GM21825 (cell line): ENCODE measurements around the gene NDUFS3.
A peak's percentile ranks its signal among the peaks of the same experiment; 100 is the strongest.
"Not testable (repeated sequence)": the region's sequence is repeated elsewhere in the genome, so short reads cannot be mapped to it uniquely, and the experiment has no call there.

ENCODE experiments used
- ATAC-seq: cut with Tn5 transposase; IDR thresholded peaks from one replicate; pipeline ENCODE4 v1.9.1; 2021; ENCODE audit warnings: mild to moderate bottlenecking, moderate library complexity; ENCODE audit not compliant: unreplicated experiment

The NDUFS3 gene

DNA sequence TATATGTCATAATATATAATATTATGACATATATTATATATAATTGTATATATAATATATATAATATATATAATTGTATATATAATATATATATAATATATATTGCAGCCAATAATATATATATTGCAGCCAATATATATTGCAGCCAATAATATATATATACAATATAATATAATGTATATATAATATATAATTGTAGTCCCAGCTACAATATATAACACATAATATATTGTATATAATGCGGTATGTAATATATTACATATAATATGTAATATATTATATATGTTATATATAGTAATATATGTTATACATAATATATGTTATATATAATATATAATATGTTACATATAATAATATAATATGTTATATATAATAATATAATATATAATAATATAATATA lies 20.2 kb upstream of the NDUFS3 start:
- no peak for ATAC-seq

DNA sequence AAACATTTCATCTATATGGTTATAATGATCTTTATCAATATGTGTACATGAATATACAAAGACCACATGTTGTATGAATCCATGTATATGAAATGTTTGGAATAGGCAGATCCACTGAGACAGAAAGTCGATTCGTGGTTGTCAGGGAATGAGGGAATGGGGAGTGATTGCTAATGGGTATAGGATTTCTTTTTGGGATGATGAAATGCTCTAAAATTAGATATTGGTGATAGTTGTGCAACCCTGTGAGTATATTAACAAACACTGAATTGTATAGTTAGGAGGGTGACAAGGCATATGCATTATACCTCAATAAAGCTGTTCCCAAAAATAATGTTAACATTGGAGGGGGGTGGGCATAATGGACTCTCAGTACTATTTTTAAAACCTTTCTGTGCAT lies 18.4 kb upstream of the NDUFS3 start:
- no peak for ATAC-seq

DNA sequence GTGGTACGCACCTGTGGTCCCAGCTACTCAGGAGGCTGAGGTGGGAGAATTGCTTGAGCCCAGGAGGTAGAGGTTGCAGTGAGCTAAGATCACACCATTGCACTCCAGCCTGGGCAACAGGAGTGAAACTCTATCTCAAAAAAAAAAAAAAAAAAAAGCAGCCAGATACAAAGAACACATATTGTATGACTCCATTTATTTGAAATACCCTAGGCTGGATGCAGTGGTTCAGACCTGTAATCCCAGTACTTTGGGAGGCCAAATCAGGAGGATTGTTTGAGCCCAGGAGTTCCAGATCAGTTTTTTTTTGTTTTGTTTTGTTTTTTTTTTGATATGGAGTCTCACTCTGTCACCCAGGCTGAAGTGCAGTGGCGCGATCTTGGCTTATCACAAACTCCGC lies 16.5 kb upstream of the NDUFS3 start:
- not testable (repeated sequence) for ATAC-seq

DNA sequence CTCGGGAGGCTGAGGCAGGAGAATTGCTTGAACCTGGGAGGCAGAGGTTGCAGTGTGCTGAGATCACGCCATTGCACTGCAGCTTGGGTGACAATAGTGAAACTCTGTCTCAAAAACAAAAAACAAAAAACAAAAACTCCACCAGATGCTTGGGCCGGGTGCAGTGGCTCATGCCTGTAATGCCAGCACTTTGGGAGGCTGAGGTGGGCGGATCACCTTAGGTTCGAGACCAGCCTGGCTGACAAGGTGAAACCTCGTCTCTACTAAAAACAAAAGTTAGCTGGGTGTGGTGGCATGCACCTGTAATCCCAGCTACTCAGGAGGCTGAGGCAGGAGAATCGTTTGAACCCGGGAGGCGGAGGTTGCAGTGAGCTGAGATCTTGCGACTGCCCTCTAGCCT lies 14.5 kb upstream of the NDUFS3 start:
- ATAC-seq, result not testable (repeated sequence)

DNA sequence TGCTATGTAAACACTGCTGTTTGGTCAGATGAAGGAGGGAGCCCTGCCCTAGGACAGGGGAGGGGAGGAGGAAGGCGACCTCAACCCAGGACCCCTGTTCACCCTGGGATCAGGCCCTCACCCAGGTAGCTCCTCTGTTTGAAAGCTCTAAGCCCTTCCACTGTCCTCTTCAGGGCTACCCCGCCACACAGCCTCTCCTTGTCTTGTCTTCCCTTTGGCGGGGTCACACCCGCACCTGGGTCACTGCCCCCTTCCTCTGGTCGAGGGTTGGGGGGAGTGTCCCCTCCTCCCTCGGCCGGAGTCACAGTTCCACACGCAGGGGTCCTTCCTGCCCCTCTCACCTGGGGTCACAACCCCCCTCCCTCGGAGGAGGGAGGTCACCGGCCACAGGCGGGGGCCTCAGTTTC lies 13.9 kb upstream of the NDUFS3 start:
- no peak for ATAC-seq

DNA sequence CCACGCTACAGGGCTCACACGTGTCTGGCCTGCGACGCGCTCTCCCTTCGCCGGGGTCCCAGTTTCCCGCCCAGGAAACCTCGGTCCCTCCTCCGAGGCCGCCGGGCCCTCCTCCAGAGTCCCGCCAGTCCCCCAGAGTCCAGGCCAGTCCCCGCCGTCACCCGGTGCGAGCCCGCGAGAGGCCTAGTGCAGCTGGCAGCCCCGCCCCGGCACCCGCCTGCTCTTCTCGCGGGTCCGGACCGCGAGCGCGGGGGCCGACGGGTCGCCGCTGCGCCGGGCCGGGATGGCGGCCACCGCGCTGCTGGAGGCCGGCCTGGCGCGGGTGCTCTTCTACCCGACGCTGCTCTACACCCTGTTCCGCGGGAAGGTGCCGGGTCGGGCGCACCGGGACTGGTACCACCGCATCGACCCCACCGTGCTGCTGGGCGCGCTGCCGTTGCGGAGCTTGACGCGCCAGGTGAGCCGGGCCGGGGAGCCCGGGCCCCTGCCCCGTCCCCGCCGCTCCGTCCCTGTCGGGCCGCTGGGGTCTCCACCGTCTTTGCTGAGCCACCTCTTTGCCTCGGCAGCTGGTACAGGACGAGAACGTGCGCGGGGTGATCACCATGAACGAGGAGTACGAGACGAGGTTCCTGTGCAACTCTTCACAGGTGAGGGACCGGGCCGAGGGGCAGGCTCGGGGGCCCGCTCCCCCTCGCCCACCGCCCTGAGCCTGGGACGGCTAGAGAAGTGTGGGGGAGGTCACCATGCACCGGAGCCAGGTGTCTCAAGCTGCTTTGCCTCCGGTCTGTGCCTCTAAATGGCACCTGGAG lies 13.3 kb upstream of the NDUFS3 start, which contains the start of gene PTPMT1:
TSS of gene PTPMT1 (plus strand) at position 260 of the 809 bp plus-strand sequence. CDS start at position 284, 24 bp downstream.
- ATAC-seq, result peak; percentile 81

DNA sequence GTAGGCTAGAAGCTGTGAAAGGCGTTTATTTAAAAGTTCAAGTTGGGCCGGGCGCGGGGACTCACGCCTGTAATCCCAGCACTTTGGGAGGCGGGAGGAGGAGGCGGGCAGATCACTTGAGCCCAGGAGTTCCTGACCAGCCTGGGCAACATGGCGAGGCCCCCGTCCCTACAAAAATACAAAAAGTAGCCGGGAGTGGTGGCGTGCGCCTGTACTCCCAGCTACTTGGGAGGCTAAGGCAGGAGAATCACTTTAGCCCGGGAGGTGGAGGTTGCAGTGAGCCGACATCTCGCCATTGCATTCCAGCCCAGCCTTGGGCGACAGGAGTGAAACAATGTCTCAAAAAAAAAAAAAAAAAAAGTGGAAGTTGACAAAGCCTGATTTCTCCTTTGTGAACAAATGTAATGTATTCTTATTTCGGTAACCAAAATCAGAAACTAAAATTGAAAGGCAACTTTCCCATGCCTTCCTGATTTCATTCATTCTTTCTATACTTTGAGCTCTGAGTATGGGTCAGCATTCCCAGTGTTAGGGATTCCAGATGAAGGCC lies 12.7 kb upstream of the NDUFS3 start:
- peak; percentile 6 for ATAC-seq

DNA sequence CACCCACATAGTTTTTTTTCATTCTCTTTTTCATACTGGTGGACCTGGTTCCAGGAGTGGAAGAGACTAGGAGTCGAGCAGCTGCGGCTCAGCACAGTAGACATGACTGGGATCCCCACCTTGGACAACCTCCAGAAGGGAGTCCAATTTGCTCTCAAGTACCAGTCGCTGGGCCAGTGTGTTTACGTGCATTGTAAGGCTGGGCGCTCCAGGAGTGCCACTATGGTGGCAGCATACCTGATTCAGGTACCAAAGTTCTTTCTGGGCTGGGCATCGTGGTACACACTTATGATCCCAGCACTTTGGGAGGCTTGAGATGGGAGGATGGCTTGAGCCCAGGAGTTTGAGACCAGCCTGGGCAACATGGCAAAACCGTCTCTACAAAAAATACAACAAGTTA lies 9.2 kb upstream of the NDUFS3 start:
- ATAC-seq, result no peak

DNA sequence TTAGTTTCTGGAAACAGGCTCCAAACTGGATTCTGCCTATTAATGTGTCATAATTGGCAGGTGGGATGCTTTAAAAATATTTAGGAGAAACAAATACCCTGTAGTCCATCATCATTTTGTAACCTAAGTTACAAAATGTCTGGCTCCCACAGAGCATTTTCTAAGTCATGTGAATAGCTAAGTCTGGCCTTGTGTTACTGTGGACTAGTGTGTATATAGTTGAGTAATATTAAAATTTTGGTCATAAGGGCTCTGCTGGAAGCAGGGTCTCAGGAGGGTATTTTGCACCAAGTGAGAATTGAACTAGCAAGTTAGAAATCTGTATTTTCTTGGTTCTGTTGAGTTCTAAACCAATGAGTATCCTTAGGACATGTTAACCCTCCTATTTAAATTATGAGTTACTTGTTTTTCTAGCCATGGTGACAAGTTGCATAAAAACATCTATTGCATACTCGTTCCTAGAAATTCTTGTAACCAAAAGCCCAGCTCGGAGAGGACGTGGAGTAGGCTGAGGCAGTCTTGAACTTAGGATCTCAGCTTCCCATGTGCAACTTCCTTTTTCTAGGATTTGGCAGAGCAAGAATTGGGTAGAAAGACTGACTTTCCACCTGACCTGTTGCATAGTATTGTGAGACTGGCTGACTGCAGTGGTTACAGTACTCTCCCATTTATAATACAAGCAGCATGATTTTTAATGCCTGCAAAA lies 8.1 kb upstream of the NDUFS3 start:
- ATAC-seq, result no peak

DNA sequence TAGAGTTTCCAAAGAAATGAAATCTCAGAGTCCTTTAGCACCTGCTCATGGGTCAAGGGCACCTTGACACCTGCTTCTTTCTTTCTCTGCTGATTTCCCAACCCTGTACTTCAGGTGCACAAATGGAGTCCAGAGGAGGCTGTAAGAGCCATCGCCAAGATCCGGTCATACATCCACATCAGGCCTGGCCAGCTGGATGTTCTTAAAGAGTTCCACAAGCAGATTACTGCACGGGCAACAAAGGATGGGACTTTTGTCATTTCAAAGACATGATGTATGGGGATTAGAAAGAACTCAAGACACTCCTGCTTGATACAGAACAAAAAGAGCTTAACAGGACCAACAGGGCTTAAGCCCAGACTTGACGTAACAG lies 7.5 kb upstream of the NDUFS3 start:
- no peak for ATAC-seq

DNA sequence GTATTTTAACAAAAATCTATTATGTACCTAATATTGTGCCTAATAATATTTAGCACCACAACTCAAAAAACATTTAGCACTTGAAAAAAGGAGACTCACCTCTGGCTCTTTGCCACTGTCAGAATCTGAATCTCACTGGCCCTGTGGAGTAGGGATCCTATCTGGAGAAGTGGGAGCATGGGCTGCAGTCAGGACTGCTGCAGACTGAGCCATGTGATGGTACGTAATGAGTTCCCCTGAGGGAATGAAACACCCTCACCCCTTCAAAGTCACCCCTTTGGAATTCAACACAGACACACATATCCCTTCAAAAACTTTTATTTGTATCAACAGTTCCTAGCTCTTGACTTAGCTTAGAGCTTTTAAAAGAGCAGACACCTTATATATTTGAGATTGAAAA lies 7.0 kb upstream of the NDUFS3 start:
- ATAC-seq, result no peak

DNA sequence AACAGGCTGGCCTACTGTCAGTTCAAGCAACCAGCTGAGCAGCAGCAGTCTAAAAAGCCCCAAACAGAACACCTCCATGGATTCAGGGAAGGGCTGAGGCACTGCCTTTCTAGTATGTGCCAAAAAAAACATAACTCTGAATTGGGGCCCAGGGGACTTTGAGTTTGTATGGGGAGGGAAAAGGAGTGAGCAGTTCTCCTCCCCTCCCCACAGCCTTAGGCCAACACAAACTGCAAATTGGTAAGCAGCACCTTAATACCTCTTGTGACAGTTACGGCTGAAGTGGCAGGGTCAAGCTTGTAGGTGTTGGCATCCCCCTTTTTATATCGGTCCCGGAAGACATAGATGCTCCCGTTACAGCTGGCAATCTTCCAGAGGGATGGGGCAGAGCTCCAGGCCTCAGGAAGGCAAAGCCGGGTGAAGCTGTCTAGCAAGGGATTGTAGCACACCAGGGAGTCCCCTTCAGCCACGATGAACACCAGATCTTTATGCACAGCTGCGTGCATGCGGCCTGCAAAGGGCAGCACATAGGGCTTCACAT lies 6.1 kb upstream of the NDUFS3 start:
- no peak for ATAC-seq

DNA sequence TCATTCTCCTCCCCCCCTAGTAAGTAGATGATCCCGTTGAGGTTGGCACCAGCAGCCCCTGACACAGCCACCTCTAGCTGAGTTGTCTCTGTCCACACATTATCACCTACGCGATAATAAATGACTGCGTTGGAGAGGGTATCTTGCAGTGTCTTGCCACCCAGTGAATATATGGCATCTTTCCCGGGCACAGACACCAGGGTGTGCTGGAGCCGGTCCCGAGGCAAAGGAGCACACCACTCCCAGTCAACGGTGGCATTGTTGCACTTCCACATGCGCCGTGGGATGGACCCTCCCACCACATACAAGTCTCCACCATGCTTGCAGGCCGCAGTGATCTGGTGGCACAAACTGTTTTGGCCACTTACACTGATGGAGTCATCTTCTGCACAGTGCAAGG lies 5.6 kb upstream of the NDUFS3 start:
- no peak for ATAC-seq

DNA sequence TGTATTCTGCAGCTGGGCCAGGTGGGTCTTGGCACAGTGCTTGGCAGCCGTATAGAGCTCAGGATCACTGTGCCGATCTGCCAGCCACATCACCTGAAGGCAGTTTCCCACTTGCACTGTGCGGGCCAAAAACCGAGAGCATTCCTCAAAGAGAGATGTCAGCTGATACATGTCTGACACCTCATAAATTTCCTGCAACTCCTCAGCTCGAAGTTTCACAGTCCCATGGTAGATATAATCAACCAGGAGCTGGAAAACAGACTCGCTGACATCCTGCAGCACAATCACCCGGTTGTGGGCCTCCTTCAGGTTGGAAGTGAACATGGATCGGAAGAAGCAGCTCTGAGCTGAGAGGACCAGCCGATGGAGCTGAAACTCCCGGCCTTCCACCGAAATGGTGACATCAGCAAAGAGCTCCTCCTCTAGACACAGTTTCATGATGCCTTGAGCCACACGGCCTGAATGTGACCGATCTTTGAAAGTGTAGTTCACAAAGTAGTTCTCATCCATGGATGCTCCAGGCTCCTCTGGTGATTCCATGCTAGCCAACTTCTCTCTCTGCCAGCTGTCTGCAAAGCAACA lies 1.3 kb upstream of the NDUFS3 start:
- ATAC-seq, result no peak

DNA sequence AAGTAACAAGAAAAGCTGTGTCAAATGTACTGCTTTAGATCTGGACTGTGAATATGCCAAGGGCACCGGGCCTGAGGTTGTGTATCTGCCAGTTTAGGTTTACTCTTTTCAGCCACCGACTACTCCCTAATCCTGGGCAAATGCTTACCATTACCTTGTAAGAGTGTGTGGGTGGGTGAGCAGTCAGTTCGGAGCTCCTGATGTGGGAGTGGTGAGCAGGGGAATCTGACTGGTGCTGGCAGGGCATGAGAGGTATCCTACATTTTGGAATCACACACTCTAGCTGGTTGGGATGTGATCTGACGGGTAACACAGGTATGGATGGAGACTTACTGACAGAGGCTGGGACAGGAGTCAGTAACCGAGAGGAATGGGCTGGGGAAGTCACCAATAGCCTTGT lies 5.0 kb downstream of the NDUFS3 start:
- ATAC-seq, result no peak

DNA sequence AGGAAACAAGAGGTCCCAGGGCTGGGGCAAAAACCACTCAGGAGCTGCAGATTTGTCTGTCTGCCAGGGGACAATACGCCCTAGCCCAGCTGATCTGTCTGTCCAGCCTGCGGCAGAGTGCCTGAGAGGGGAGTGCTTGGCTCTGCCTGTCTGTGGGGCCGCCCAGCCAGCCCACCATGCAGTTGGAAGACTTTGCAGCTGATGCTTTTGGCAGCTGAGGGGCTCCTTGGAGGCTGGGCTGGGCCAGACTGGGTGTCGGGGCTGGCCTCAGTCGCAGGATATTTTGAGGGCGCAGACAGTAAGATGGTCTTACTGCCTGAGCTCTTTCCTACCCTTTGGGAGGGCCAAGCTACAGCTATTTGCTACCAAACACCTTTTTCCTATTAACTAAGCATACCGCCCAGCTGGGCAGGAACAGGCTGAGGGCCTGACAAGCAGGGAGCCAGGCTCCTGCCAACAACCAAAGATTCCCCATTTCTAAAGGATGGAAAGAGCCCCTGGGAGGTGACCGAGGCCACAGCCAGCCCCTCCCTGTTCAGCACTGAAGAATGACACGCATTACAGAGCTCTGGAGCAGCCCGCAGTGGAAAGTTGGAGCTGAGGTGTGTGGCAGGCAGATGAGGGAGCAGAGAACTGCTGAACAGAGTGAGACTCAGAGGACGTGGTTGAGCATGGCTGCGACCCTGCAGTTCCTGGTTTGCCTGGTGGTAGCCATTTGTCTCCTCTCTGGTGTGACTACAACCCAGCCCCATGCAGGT lies 7.4 kb downstream of the NDUFS3 start, which contains the start of gene FAM180B:
TSS of gene FAM180B (plus strand) at position 581 of the 758 bp plus-strand sequence. CDS start at position 672, 91 bp downstream.
- no peak for ATAC-seq

DNA sequence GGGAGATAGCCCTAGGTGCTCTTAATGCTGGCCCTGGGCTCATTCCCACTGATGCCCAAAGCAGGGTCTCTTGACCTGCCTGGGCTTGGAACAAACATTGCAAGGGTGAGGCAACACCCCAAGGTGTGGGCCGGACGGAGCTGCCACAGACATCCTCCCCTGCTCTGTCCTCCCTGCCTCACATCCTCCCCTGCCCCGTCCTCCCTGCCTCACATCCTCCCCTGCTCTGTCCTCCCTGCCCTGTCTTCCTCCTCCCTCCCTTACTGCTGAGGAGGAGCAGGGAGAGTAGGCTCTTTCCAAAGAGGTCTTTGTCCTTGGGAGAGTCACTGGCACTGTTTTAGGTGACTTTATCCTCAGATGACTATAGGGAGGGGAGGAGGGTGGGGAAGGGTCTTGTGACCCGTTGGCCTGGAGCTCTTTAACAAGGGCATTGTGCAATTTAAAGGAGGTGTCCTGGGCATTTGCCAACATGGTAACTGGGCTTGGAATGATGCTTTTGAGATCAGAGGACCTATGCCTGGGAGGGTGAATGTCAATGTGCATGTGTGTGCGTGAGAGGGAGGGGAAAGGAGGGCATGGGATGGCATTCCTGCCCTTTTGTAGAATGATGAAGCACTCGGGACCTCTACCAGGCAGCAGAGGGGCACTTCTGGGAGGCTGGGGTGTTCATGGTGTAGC lies 8.3 kb downstream of the NDUFS3 start:
- no peak for ATAC-seq

DNA sequence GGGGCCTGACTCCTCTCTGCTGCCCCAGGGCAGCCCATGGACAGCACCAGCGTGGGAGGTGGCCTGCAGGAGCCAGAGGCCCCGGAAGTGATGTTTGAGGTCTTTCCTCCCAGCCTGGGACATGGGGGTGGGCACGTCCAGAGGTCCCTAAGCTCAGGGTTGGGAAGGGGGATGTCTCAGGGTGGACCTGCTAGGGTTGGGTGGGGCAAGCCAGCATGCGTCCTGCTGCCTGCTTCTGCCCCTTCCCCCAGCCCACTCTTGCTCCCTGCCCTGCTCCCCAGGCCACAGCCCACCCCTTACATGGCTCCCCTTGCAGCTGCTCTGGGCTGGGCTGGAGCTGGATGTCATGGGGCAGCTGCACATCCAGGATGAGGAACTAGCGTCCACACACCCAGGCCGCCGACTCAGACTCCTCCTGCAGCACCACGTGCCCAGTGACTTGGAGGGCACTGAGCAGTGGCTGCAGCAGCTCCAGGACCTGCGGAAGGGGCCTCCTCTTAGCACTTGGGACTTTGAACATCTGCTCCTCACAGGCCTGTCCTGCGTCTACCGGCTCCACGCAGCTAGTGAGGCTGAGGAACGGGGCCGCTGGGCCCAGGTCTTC lies 9.0 kb downstream of the NDUFS3 start:
- no peak for ATAC-seq

DNA sequence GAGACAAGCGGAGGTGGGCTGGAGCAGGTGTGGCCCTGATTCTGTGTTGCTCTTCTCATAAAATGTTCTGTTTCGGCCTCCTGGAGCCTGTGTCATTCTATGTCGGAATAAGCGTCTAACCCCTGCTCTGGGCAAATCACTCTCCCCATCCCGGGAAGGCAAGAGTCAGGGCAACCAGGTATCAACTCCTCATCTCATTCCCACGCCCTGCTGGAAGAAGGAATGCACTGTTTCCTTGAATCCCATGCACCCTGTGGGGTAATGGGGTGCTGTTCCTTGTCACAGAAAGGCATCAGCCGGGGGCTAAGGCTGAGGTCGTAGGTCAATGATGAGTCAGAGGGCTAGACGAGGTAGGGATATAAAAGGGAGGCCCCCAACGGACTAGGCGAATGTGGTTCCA lies 10.2 kb downstream of the NDUFS3 start:
- no peak for ATAC-seq

DNA sequence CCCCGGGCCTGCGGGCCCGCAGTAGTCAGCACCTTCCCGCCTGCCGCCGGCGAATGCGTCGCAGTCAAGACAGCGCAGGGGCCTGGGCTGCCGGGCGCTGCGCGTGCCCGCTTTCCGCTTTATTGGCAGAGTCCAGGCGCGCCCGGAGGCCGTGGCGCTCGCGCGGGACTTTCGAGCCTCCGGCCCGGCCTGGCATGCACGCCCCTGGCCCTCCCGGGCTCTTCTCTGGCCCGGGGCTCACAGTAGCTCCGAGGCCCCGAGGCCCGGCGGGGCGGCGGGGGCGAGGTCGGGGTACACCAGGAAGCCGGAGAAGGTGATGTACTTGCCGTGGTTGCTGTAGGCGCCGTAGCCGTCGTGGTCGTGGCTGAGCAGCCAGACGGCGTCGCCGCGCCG lies 10.7 kb downstream of the NDUFS3 start:
- ATAC-seq, result no peak
